Sigmoid colon (tissue), 4 donors: ENCODE data around the gene SMARCE1.

Source experiments
- EP300 ChIP-seq, 4 donors: sonication (generic); formaldehyde crosslinking; IDR thresholded peaks; one replicate each; pipeline ENCODE4 v1.6.1; 2017; ENCODE audit warnings: antibody characterized with exemption in 4 of 4
- POLR2A ChIP-seq, 2 donors: fragments of 450-650 bp; IDR thresholded peaks; one replicate each; pipeline ENCODE4 v1.6.1; 2016; ENCODE audit warnings: antibody characterized with exemption in 2 of 2, mild to moderate bottlenecking in 2 of 2, moderate library complexity in 2 of 2
- POLR2AphosphoS5 ChIP-seq, 4 donors: sonication (generic); formaldehyde crosslinking; IDR thresholded peaks; one replicate each; pipeline ENCODE4 v1.6.1; 2017; ENCODE audit warnings: antibody characterized with exemption in 4 of 4
- TF ChIP-seq, protein P1 (sequence below), 4 experiments: fragments of 450-650 bp in 3 of 4; fragments of 200-600 bp in 1 of 4; IDR thresholded peaks; one replicate each; pipeline ENCODE4 v1.5.1; 2016 to 2019; ENCODE audit warnings: antibody characterized with exemption in 4 of 4, mild to moderate bottlenecking in 3 of 4, moderate library complexity in 2 of 4

GRCh38 chr17:40597556-40598300 lies 49.9 kb downstream of the SMARCE1 start:
- TF ChIP-seq, protein P1, sequence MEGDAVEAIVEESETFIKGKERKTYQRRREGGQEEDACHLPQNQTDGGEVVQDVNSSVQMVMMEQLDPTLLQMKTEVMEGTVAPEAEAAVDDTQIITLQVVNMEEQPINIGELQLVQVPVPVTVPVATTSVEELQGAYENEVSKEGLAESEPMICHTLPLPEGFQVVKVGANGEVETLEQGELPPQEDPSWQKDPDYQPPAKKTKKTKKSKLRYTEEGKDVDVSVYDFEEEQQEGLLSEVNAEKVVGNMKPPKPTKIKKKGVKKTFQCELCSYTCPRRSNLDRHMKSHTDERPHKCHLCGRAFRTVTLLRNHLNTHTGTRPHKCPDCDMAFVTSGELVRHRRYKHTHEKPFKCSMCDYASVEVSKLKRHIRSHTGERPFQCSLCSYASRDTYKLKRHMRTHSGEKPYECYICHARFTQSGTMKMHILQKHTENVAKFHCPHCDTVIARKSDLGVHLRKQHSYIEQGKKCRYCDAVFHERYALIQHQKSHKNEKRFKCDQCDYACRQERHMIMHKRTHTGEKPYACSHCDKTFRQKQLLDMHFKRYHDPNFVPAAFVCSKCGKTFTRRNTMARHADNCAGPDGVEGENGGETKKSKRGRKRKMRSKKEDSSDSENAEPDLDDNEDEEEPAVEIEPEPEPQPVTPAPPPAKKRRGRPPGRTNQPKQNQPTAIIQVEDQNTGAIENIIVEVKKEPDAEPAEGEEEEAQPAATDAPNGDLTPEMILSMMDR (IDR thresholded peaks at IDR 0.05): no peak
- TF ChIP-seq EP300 (IDR thresholded peaks at IDR 0.05) (no peak), POLR2AphosphoS5 (IDR thresholded peaks at IDR 0.05) (no peak), POLR2A (IDR thresholded peaks at IDR 0.05) (no peak)
